Measurements from ENCODE around the gene ANKRD17.

- no peak for TF ChIP-seq CTCF (IDR thresholded peaks at IDR 0.05; ENCODE audit: extremely low read depth in 1 of 2, insufficient read depth in 1 of 2, low read depth in 1 of 2, low read length in 2 of 2)
- no peak for TF ChIP-seq POLR2AphosphoS5 (IDR thresholded peaks at IDR 0.05; ENCODE audit: insufficient read depth, low read depth, low read length)
These were observed 12.6 kb downstream of the ANKRD17 start for GRCh38 chr4:73245955-73246354.
